Osteoblast (primary cell): ENCODE data around the gene DHRS11. TPM values are rescaled to one million over a fixed set of nuclear protein-coding genes. Genes with fewer than 3 reads are reported as not detected.

ENCODE experiments used
- DNase-seq: peaks from one replicate; pipeline ENCODE4 v3.0.0; 2011; ENCODE audit warnings: low spot score, mixed read lengths; ENCODE audit not compliant: insufficient read length; ENCODE audit errors: missing footprints
- H2AFZ ChIP-seq: 2 replicates; pipeline ENCODE4 v1.6.0; 2011; ENCODE audit warnings: mild to moderate bottlenecking, low read length
- H3K27ac ChIP-seq: 2 replicates; pipeline ENCODE4 v1.5.1; 2011; ENCODE audit warnings: mild to moderate bottlenecking, low read depth, low read length, moderate library complexity
- H3K27me3 ChIP-seq: 2 replicates; pipeline ENCODE4 v1.6.0; 2012; ENCODE audit warnings: mild to moderate bottlenecking, control low read depth, inconsistent platforms, low read length, moderate library complexity; ENCODE audit not compliant: insufficient read depth
- H3K36me3 ChIP-seq: 2 replicates; pipeline ENCODE4 v1.5.1; 2011; ENCODE audit warnings: mild to moderate bottlenecking, low read length, control low read depth, moderate library complexity; ENCODE audit not compliant: insufficient read depth
- H3K4me1 ChIP-seq: 2 replicates; pipeline ENCODE4 v1.5.1; 2011; ENCODE audit warnings: mild to moderate bottlenecking, low read length, control low read depth, moderate library complexity; ENCODE audit not compliant: insufficient read depth
- H3K4me2 ChIP-seq: 2 replicates; pipeline ENCODE4 v1.6.0; 2011; ENCODE audit warnings: mild to moderate bottlenecking, low read length; ENCODE audit not compliant: insufficient read depth
- H3K4me3 ChIP-seq: fragments of 200-600 bp; sonication (generic); 3 replicates; pipeline ENCODE4 v1.5.1; 2012; ENCODE audit warnings: mild to moderate bottlenecking, low read length, inconsistent platforms; ENCODE audit not compliant: insufficient read depth
- H3K79me2 ChIP-seq: 2 replicates; pipeline ENCODE4 v1.6.0; 2012; ENCODE audit warnings: mild to moderate bottlenecking, low read length, control low read depth, inconsistent platforms; ENCODE audit not compliant: insufficient read depth
- H3K9me3 ChIP-seq: 2 replicates; pipeline ENCODE4 v1.5.1; 2011; ENCODE audit warnings: low read depth, low read length, control low read depth
- H4K20me1 ChIP-seq: 2 replicates; pipeline ENCODE4 v1.6.0; 2012; ENCODE audit warnings: mild to moderate bottlenecking, low read length, control low read depth; ENCODE audit not compliant: insufficient read depth
- total RNA-seq: library from RNA; depleted of rRNA; stranded (reverse); fragments of >200 nt; gene quantifications from 2 replicates; pipeline ENCODE4 v1.2.3, GENCODE V29; 2012
- TF ChIP-seq, protein P1 (sequence below): IDR thresholded peaks from 2 replicates; pipeline ENCODE4 v1.5.1; 2011; ENCODE audit warnings: mild to moderate bottlenecking, low read depth, low read length, moderate library complexity; ENCODE audit errors: extremely low read depth

Gene DHRS11
- total RNA-seq, 1 donor: 3.3 TPM

DNA sequence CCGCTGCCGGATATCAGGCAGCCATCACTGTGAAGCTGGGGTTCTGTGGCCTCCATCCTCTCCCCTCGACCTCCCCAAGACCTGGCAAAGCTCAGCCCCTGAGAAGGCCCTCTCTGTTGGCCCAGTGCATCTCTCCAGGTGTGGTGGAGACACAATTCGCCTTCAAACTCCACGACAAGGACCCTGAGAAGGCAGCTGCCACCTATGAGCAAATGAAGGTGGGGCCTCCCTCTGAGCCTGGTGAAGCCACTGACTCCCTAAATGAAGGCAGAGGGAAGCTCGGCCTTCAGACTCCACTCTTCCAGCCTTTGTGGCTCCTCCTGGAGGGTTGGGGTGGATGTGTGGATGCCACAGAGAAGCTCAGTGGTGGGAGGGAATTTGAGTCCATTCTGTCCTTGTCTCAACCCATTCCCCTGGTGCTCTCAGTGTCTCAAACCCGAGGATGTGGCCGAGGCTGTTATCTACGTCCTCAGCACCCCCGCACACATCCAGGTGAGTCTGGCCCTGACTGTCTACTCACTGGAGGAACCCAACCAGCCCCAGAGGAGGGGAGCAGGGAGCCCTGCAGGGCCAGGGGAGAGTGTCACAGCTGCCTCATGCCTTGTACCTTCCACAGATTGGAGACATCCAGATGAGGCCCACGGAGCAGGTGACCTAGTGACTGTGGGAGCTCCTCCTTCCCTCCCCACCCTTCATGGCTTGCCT is 8.0 kb downstream of the DHRS11 start:
- DNase-seq: no peak
- Histone ChIP-seq H3K36me3 (peaks cover 4% of the 10 kb centered on the region), H3K27ac (no peak overlapping the region), H3K4me1 (peaks cover 17% of the 10 kb centered on the region), H3K27me3 (no peaks in the 10 kb centered on the region), H3K9me3 (no peaks in the 10 kb centered on the region), H3K4me3 (no peak overlapping the region), H3K79me2 (peaks cover 26% of the 10 kb centered on the region), H3K4me2 (no peak overlapping the region), H2AFZ (no peak overlapping the region), H4K20me1 (peaks cover 12% of the 10 kb centered on the region)
- TF ChIP-seq, protein P1, sequence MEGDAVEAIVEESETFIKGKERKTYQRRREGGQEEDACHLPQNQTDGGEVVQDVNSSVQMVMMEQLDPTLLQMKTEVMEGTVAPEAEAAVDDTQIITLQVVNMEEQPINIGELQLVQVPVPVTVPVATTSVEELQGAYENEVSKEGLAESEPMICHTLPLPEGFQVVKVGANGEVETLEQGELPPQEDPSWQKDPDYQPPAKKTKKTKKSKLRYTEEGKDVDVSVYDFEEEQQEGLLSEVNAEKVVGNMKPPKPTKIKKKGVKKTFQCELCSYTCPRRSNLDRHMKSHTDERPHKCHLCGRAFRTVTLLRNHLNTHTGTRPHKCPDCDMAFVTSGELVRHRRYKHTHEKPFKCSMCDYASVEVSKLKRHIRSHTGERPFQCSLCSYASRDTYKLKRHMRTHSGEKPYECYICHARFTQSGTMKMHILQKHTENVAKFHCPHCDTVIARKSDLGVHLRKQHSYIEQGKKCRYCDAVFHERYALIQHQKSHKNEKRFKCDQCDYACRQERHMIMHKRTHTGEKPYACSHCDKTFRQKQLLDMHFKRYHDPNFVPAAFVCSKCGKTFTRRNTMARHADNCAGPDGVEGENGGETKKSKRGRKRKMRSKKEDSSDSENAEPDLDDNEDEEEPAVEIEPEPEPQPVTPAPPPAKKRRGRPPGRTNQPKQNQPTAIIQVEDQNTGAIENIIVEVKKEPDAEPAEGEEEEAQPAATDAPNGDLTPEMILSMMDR: no peak

DNA sequence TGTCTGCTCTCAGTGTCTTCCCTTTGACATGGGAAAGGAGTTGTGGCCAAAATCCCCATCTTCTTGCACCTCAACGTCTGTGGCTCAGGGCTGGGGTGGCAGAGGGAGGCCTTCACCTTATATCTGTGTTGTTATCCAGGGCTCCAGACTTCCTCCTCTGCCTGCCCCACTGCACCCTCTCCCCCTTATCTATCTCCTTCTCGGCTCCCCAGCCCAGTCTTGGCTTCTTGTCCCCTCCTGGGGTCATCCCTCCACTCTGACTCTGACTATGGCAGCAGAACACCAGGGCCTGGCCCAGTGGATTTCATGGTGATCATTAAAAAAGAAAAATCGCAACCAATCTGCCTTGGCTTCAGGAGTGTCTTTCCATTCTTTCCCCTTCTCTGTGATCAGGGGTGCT is 8.8 kb downstream of the DHRS11 start:
- Histone ChIP-seq H2AFZ (no peak overlapping the region), H4K20me1 (peaks cover 13% of the 10 kb centered on the region), H3K4me3 (peak overlapping the region; percentile 98), H3K27ac (peak overlapping the region; percentile 86), H3K79me2 (peaks cover 27% of the 10 kb centered on the region), H3K9me3 (no peaks in the 10 kb centered on the region), H3K27me3 (no peaks in the 10 kb centered on the region), H3K4me2 (peak overlapping the region; percentile 99), H3K36me3 (peaks cover 4% of the 10 kb centered on the region), H3K4me1 (peaks cover 17% of the 10 kb centered on the region)
- TF ChIP-seq, protein P1: no peak
- no peak for DNase-seq

DNA sequence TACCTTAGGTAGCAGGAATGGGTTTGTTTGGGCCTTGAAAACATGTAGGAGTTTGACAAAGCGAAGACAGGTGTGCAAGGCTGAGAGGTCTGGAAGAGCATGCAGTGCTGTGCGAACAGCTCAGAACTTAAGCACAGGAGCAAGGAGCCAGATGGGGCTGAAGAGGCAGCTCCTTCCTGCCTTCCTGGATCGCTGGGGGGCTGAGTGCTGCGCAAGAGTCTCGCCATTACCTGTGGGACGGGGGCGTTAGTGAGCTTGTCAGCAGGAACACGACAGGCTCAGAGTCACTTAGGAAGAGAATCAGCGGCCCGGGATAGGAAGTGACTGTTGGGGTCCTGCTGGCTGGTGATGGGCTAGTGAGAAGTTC is 9.2 kb downstream of the DHRS11 start:
- H3K4me2 ChIP-seq: peak overlapping the region; percentile 99
- DNase-seq: no peak
- peak overlapping the region; percentile 86 for H3K27ac ChIP-seq
- TF ChIP-seq, protein P1: no peak
- H4K20me1 ChIP-seq: peaks cover 18% of the 10 kb centered on the region
- H3K9me3 ChIP-seq: no peaks in the 10 kb centered on the region
- peak overlapping the region; percentile 94 for H2AFZ ChIP-seq
- no peaks in the 10 kb centered on the region for H3K27me3 ChIP-seq
- peaks cover 17% of the 10 kb centered on the region for H3K4me1 ChIP-seq
- H3K79me2 ChIP-seq: peaks cover 31% of the 10 kb centered on the region
- H3K36me3 ChIP-seq: peaks cover 4% of the 10 kb centered on the region
- peak overlapping the region; percentile 98 for H3K4me3 ChIP-seq

DNA sequence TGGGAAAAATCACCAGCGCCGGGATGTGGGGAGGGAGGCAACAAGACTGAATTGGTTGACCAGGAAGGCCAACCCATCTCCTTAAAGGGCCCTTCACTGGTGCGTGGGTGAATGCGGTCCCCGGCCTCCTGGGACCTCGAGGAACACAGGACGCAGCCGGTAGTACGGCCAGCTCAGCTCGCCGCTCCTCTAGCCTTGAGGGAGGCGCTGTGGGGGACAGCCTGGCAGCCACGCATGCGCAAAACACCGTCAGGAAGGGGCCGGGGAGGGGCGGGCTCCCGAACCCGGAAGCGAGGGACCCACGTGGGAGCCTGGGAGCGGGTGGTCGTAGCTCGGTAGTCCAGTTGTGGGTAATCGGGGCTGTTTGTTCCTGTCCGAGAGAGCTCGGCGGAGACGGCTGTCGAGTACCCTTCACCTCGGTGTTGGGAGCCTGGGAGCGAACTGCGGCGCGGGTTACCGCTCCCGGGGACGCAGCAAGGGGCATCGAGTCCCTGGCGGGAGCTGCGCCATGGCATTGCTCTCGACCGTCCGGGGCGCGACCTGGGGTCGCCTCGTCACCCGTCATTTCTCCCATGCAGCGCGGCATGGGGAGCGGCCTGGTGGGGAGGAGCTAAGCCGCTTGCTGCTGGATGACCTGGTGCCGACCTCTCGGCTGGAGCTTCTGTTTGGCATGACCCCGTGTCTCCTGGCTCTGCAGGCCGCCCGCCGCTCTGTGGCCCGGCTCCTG is 9.8 kb downstream of the DHRS11 start, which contains the start of gene MRM1:
Gene MRM1 (plus strand): TSS at position 281 of the 727 bp plus-strand sequence. CDS start 228 bp downstream, at position 509.
- TF ChIP-seq, protein P1: no peak
- Histone ChIP-seq H3K9me3 (no peaks in the 10 kb centered on the region), H3K4me2 (peak within 1 kb of the TSS; percentile 99), H3K79me2 (peaks cover 35% of the 10 kb centered on the region), H3K4me3 (peak within 1 kb of the TSS; percentile 98), H3K4me1 (peaks cover 17% of the 10 kb centered on the region), H4K20me1 (peaks cover 20% of the 10 kb centered on the region), H3K36me3 (peaks cover 4% of the 10 kb centered on the region), H3K27ac (peak within 1 kb of the TSS; percentile 86), H2AFZ (peak within 1 kb of the TSS; percentile 94), H3K27me3 (no peaks in the 10 kb centered on the region)
- peak; percentile 99 for DNase-seq
